ENCODE results near the gene RBP5.

The RBP5 gene

DNA sequence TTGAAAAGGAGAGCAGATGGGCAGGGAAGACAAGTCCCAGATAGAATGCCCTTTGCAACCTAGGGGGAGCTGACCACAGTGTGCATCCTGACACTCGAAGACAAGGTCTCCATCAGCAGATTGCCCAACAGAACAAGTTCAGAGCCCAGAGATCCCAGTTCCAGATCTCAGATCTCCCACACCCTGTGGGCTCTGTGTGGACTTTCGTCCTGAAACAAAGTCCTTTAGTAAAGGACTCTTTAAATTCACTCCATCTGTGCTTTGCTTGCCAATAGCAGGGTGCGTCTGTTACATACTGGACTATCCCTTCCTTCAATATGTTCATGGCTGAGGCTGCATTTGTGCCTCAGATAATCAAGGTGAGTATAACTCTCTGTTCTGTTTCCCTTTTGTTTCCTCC is 11.0 kb downstream of the RBP5 start:
- no peak overlapping the region for H3K4me3 ChIP-seq (ENCODE audit: low read length)
- TF ChIP-seq, protein P1, sequence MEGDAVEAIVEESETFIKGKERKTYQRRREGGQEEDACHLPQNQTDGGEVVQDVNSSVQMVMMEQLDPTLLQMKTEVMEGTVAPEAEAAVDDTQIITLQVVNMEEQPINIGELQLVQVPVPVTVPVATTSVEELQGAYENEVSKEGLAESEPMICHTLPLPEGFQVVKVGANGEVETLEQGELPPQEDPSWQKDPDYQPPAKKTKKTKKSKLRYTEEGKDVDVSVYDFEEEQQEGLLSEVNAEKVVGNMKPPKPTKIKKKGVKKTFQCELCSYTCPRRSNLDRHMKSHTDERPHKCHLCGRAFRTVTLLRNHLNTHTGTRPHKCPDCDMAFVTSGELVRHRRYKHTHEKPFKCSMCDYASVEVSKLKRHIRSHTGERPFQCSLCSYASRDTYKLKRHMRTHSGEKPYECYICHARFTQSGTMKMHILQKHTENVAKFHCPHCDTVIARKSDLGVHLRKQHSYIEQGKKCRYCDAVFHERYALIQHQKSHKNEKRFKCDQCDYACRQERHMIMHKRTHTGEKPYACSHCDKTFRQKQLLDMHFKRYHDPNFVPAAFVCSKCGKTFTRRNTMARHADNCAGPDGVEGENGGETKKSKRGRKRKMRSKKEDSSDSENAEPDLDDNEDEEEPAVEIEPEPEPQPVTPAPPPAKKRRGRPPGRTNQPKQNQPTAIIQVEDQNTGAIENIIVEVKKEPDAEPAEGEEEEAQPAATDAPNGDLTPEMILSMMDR (conservative IDR thresholded peaks at IDR 0.05; ENCODE audit: low read depth, low read length): no peak
- no peak for DNase-seq (ENCODE audit: low read depth)

DNA sequence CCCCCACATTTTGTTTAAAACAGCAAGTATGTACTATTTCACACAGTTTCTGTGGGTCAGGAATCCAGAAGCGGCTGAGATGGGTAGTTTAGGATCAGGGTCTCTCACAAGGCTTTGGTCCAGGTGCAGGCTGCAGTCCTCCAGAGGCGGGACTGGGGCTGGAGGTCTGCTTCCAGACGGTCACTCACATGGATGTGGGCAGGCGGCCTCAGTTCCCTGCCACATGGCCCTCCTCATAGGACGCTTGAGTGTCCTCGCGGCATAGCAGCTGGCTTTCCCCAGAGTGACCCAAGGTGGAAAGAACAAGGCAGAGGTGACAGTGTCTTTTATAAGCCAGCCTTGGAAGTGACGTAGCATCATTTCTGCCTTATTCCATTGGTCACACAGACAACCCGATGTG is 11.8 kb downstream of the RBP5 start:
- TF ChIP-seq, protein P1 (conservative IDR thresholded peaks at IDR 0.05; ENCODE audit: low read depth, low read length): no peak
- no peak overlapping the region for H3K4me3 ChIP-seq (ENCODE audit: low read length)
- no peak for DNase-seq (ENCODE audit: low read depth)

DNA sequence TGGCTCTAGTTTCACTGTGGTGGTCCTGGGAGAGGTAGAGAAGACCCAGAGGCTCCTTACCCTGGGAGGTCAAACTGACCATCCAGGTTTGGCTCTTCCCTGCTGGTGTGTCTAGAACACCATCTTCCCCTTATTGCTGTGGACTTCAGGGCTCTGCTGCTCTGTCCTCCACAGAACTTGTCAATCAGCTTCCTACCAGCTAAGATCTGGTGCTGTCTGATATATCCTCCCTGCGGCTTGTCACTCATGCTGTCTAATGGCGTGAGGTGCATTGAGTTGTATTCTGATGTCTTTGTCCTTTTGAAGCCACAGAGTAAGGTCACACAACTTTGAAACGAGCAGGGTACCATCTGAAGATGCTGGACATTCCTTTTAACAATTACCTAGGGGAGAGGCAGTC is 12.5 kb downstream of the RBP5 start:
- no peak for DNase-seq (ENCODE audit: low read depth)
- no peak overlapping the region for H3K4me3 ChIP-seq (ENCODE audit: low read length)
- TF ChIP-seq, protein P1 (conservative IDR thresholded peaks at IDR 0.05; ENCODE audit: low read depth, low read length): no peak

DNA sequence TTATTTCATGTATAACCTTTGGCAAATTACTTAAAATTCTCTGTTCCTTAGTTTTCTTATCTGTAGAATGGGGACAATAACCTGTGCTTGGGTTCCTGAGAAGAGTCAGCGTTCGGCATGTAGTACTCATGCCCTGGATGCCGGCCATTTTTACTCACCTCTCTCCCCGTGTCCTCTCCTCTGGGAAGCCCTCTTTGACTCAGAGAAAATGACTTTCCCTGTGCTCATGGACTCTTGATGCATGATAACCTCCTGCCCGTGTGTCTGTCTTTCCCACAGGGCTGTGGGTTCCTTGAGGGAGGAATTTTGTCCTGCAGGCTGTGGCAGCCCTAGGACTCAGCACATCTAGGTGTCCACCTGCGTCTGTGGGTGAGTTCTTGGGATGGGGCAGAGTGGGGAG is 13.8 kb downstream of the RBP5 start:
- no peak overlapping the region for H3K4me3 ChIP-seq (ENCODE audit: low read length)
- TF ChIP-seq, protein P1 (conservative IDR thresholded peaks at IDR 0.05; ENCODE audit: low read depth, low read length): no peak
- DNase-seq (ENCODE audit: low read depth): no peak

DNA sequence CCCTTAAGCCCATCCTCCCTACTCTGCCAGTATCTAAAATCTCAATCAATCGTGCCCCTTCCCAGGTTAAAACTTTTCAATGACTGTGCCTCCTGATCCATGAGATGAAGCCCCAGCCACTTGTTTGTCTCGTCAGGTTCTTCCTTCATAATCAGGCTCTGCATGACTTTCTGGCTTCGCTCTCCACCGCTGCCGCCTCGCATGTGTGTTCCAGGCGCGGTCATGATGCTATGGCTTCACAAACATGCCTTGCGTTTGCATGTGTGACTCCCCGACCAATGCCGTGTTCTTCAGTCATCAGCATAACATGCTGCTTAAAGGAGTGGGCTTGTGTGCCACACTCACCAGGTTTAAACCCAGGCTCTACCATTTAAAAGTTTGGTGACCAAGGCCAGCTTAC is 14.7 kb downstream of the RBP5 start:
- no peak overlapping the region for H3K4me3 ChIP-seq (ENCODE audit: low read length)
- TF ChIP-seq, protein P1 (conservative IDR thresholded peaks at IDR 0.05; ENCODE audit: low read depth, low read length): no peak
- no peak for DNase-seq (ENCODE audit: low read depth)

DNA sequence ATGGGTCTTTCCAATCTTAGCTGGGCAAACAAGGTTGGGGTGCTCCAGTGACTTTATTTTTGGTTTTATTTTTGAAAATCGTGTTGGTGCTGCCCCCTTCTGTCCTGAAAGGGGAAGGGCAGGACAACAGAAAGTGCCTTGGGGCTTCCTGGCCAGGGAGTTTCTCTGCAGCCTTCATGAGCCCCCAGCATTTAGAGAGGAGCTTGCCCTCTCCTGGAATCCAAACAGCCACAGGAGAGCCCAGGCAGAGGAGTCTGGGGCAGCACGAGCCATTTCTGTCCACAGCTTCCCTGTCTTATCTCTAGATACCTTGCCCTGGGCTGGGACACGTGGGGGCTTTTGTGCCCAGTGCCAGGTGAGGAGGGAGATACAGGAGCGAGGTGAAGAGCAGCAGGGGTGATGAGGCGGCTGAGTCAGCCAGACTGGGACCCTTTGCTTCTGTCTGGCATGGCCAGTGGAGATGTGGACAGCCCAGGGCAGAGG is 15.3 kb downstream of the RBP5 start:
- DNase-seq (ENCODE audit: low read depth): no peak
- H3K4me3 ChIP-seq (ENCODE audit: low read length): no peak overlapping the region
- TF ChIP-seq, protein P1 (conservative IDR thresholded peaks at IDR 0.05; ENCODE audit: low read depth, low read length): peak; percentile 83

DNA sequence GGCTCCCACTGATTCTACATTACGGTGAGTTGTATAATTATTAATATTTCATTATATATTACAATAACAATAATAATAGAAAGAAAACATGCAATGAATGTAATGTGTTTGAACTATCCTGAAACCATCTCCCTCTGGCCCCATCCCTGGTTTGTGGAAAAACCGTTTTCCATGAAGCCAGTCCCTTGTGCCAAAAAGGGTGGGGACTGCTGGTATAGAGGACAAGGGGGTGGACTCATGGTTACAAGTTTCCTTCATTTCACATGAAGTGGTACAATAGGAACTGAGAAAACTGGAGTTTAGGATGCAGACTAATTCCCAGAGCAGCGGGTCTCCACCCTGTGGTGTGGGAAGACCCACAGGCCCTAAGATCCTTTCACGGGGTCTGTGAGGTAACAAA is 16.6 kb downstream of the RBP5 start:
- no peak for DNase-seq (ENCODE audit: low read depth)
- TF ChIP-seq, protein P1 (conservative IDR thresholded peaks at IDR 0.05; ENCODE audit: low read depth, low read length): no peak
- H3K4me3 ChIP-seq (ENCODE audit: low read length): no peak overlapping the region
